Liver (tissue), 9 donors: Measurements from ENCODE around the gene SIGLEC7. TPM values are rescaled to one million over a fixed set of nuclear protein-coding genes. Genes with fewer than 3 reads are reported as not detected.
A peak's percentile ranks its signal among the peaks of the same experiment; 100 is the strongest.

Experiments used
- DNase-seq: peaks from one replicate; pipeline ENCODE4 v3.0.0-alpha.2; 2017; ENCODE audit warnings: low spot score
- H3K27ac ChIP-seq, 2 donors: one replicate each; pipeline ENCODE4 v1.7.0; 2013; ENCODE audit warnings: inconsistent platforms in 2 of 2, low read length in 2 of 2, control low read depth in 1 of 2, low read depth in 1 of 2, mild to moderate bottlenecking in 1 of 2
- H3K27me3 ChIP-seq, 4 donors: one replicate each; pipeline versions ENCODE4 v1.6.1 to v1.7.0; 2013; ENCODE audit warnings: low read length in 3 of 4, inconsistent platforms in 1 of 4, mild to moderate bottlenecking in 1 of 4, moderate library complexity in 1 of 4; ENCODE audit not compliant: control insufficient read depth in 4 of 4, insufficient read depth in 4 of 4
- H3K36me3 ChIP-seq, 4 donors: one replicate each; pipeline versions ENCODE4 v1.6.1 to v1.7.0; 2013; ENCODE audit warnings: low read length in 3 of 4, mild to moderate bottlenecking in 3 of 4, low read depth in 1 of 4, moderate library complexity in 1 of 4; ENCODE audit not compliant: control insufficient read depth in 4 of 4, insufficient read depth in 3 of 4
- H3K4me1 ChIP-seq, 4 donors: one replicate each; pipeline versions ENCODE4 v1.6.1 to v1.7.0; 2013; ENCODE audit warnings: low read length in 3 of 4, mild to moderate bottlenecking in 3 of 4, moderate library complexity in 1 of 4; ENCODE audit not compliant: control insufficient read depth in 4 of 4, insufficient read depth in 4 of 4
- H3K4me3 ChIP-seq, 3 donors: one replicate each; pipeline versions ENCODE4 v1.6.1 to v1.7.0; 2013; ENCODE audit warnings: low read length in 3 of 3, control low read depth in 1 of 3, low read depth in 1 of 3, mild to moderate bottlenecking in 1 of 3
- H3K9ac ChIP-seq, 2 donors: one replicate each; pipeline ENCODE4 v1.7.0; 2013; ENCODE audit warnings: low read length in 2 of 2, mild to moderate bottlenecking in 2 of 2, moderate library complexity in 2 of 2, control low read depth in 1 of 2, low read depth in 1 of 2
- H3K9me3 ChIP-seq, 4 donors: one replicate each; pipeline versions ENCODE4 v1.6.1 to v1.7.0; 2013; ENCODE audit warnings: low read length in 3 of 4; ENCODE audit not compliant: control insufficient read depth in 4 of 4
- CTCF ChIP-seq: fragments of 150-350 bp; IDR thresholded peaks from 2 replicates; pipeline ENCODE4 v1.5.1; 2017; ENCODE audit warnings: improper control_type of control experiment, low read depth, low read length; ENCODE audit not compliant: missing input control
- EGR1 ChIP-seq, 2 donors: IDR thresholded peaks; 2 replicates each; pipeline ENCODE4 v1.6.1; 2016 to 2018; ENCODE audit warnings: antibody characterized with exemption in 2 of 2, low read depth in 2 of 2
- FOXA1 ChIP-seq: IDR thresholded peaks from 2 replicates; pipeline ENCODE4 v1.6.1; 2016; ENCODE audit warnings: antibody characterized with exemption
- GABPA ChIP-seq, 2 donors: IDR thresholded peaks in 1 of 2; conservative IDR thresholded peaks in 1 of 2; 2 replicates each; pipeline ENCODE4 v1.6.1; 2016; ENCODE audit warnings: antibody characterized with exemption in 2 of 2, mild to moderate bottlenecking in 1 of 2, moderate library complexity in 1 of 2
- MAX ChIP-seq: IDR thresholded peaks from 2 replicates; pipeline ENCODE4 v1.6.1; 2016; ENCODE audit warnings: antibody characterized with exemption
- NR2F2 ChIP-seq: IDR thresholded peaks from 2 replicates; pipeline ENCODE4 v1.6.1; 2016; ENCODE audit warnings: antibody characterized with exemption
- RAD21 ChIP-seq, 2 donors: IDR thresholded peaks; 2 replicates each; pipeline ENCODE4 v1.6.1; 2016; ENCODE audit warnings: antibody characterized with exemption in 2 of 2, mild to moderate bottlenecking in 2 of 2
- REST ChIP-seq: IDR thresholded peaks from 2 replicates; pipeline ENCODE4 v1.6.1; 2016; ENCODE audit warnings: antibody characterized with exemption, mild to moderate bottlenecking
- RXRA ChIP-seq, 2 donors: IDR thresholded peaks; 2 replicates each; pipeline ENCODE4 v1.6.1; 2017 to 2018; ENCODE audit warnings: antibody characterized with exemption in 2 of 2, mild to moderate bottlenecking in 1 of 2
- TAF1 ChIP-seq: conservative IDR thresholded peaks from 2 replicates; pipeline ENCODE4 v1.6.1; 2016; ENCODE audit warnings: antibody characterized with exemption, mild to moderate bottlenecking
- YY1 ChIP-seq: IDR thresholded peaks from 2 replicates; pipeline ENCODE4 v1.6.1; 2016; ENCODE audit warnings: antibody characterized with exemption, mild to moderate bottlenecking
- ZBTB33 ChIP-seq: IDR thresholded peaks from 2 replicates; pipeline ENCODE4 v1.6.1; 2016; ENCODE audit warnings: antibody characterized with exemption
- WGBS: extraction: QIAGEN DNeasy Blood & Tissue Kit; methylation state at CpG from one replicate; pipeline ENCODE4 v1.1.7; 2013; 5-methylcytosine and 5-hydroxymethylcytosine counted together
- polyA plus RNA-seq, 2 donors: library from polyadenylated mRNA; stranded (reverse) in 1 of 2; unstranded in 1 of 2; fragments of 200-250 nt in 1 of 2; fragments of >200 nt in 1 of 2; fragmentation: Nextera tagmentation in 1 of 2; extraction: Ambion mirVana in 1 of 2; gene quantifications; one replicate each; pipeline versions ENCODE4 v1.2.1 to v1.2.3, GENCODE V29; 2013 to 2015
- total RNA-seq, 2 donors: library from RNA; depleted of rRNA; stranded (reverse); fragments of >200 nt; gene quantifications; one replicate each; pipeline ENCODE4 v1.2.3, GENCODE V29; 2014
- donor health status: healthy.
- donor health status: healthy.
- donor health status: healthy.
- donor health status: healthy.
- donor health status: healthy.

SIGLEC7 gene
- total and polyA plus RNA-seq, 4 donors, result 2.7 to 4.8 (median 3.9) TPM

- TF ChIP-seq REST (no peak), YY1 (no peak), RAD21 (IDR thresholded peaks at IDR 0.05) (no peak), EGR1 (IDR thresholded peaks at IDR 0.05; ENCODE audit: low read depth in 2 of 2) (no peak)
- H3K36me3 ChIP-seq, result no peaks in the 10 kb centered on the region
- 46% methylated on average over 6 of the region's 6 CpGs for WGBS
- DNase-seq, result no peak
- H3K27me3 ChIP-seq, result no peaks in the 10 kb centered on the region
- H3K4me3 ChIP-seq, result no peak overlapping the region
- no peaks in the 10 kb centered on the region for H3K9me3 ChIP-seq
- no peak overlapping the region for H3K9ac ChIP-seq
- peaks cover 6 to 18% (median 15%) of the 10 kb centered on the region in 4 donors for H3K4me1 ChIP-seq
- H3K27ac ChIP-seq, result no peak overlapping the region
These were observed 30.5 kb upstream of the SIGLEC7 start for GRCh38 chr19:51111606-51112005.

GRCh38 chr19:51114087-51114729 is 27.9 kb upstream of the SIGLEC7 start:
- H3K9me3 ChIP-seq, result no peaks in the 10 kb centered on the region
- H3K36me3 ChIP-seq, result no peaks in the 10 kb centered on the region
- no peak for DNase-seq
- WGBS, result 68% methylated on average over 6 of the region's 6 CpGs
- H3K27ac ChIP-seq, result peak overlapping the region in 1 of 2 donors; percentile 10
- no peak for TF ChIP-seq RXRA (IDR thresholded peaks at IDR 0.05)
- no peak for TF ChIP-seq EGR1 (IDR thresholded peaks at IDR 0.05; ENCODE audit: low read depth in 2 of 2)
- no peak for TF ChIP-seq MAX
- no peak for TF ChIP-seq NR2F2
- TF ChIP-seq REST, result no peak
- no peak for TF ChIP-seq RAD21 (IDR thresholded peaks at IDR 0.05)
- TF ChIP-seq TAF1, result no peak
- TF ChIP-seq FOXA1, result no peak
- TF ChIP-seq ZBTB33, result no peak
- no peak for TF ChIP-seq GABPA (IDR thresholded peaks at IDR 0.05 in 1 of 2, conservative IDR thresholded peaks at IDR 0.05 in 1 of 2)
- no peak for TF ChIP-seq CTCF
- no peak overlapping the region for H3K4me3 ChIP-seq
- H3K27me3 ChIP-seq, result no peaks in the 10 kb centered on the region
- no peak overlapping the region for H3K9ac ChIP-seq
- H3K4me1 ChIP-seq, result peaks cover 0 to 2% (median 0%) of the 10 kb centered on the region in 4 donors
